Neural crest cell (in vitro differentiated cells): Measurements from ENCODE around the gene IRX2. TPM values are rescaled to one million over a fixed set of nuclear protein-coding genes. Genes with fewer than 3 reads are reported as not detected.
A peak's percentile ranks its signal among the peaks of the same experiment; 100 is the strongest.

Experiments
- DNase-seq: peaks from one replicate; pipeline ENCODE4 v3.0.0; 2021; ENCODE audit warnings: low read depth, mixed read lengths, low spot score
- H3K27ac Mint-ChIP-seq: one replicate; pipeline ENCODE4 v1.8.0; 2021; ENCODE audit warnings: mild to moderate bottlenecking, mixed read lengths; ENCODE audit not compliant: unreplicated experiment
- H3K27me3 Mint-ChIP-seq: 2 replicates; pipeline ENCODE4 v1.8.0; 2021; ENCODE audit warnings: low read depth, mild to moderate bottlenecking, mixed read lengths
- H3K36me3 Mint-ChIP-seq: 2 replicates; pipeline ENCODE4 v1.8.0; 2021; ENCODE audit warnings: low read depth, mild to moderate bottlenecking, mixed read lengths
- H3K4me1 Mint-ChIP-seq: 2 replicates; pipeline ENCODE4 v1.8.0; 2021; ENCODE audit warnings: mixed read lengths
- H3K4me3 Mint-ChIP-seq: one replicate; pipeline ENCODE4 v1.8.0; 2021; ENCODE audit warnings: mild to moderate bottlenecking, mixed read lengths
- H3K9me3 Mint-ChIP-seq: 2 replicates; pipeline ENCODE4 v1.8.0; 2021; ENCODE audit warnings: mixed read lengths
- total RNA-seq: library from RNA; stranded (reverse); gene quantifications from 2 replicates; pipeline ENCODE4 v1.2.1, GENCODE V29; 2021
- TF ChIP-seq, protein P1 (sequence below): fragments of 200-600 bp; sonication (generic); conservative IDR thresholded peaks from 2 replicates; pipeline ENCODE4 v1.5.0; 2021; ENCODE audit warnings: antibody characterized with exemption, mild to moderate bottlenecking

IRX2 gene
- total RNA-seq, 1 donor from 2014 or later, result 42.5 TPM

DNA sequence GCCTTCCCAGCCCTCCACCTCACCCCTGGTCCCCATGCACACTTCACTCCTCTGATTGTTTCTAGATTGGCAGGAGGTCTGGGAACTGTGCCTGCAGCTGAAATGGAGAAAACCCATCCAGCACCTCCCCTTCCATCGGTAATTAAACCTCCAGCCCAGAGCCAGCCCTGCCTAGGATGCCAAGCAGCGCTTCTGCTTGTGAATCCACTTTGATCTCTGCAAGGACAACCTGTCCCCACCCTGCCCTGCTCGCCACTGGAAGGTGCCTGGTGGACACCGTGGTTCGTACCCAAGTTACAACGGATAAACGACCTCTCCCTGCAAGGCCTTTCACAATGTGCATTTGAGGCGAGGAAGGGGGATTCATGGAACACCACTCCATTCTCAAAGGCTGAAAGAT is 50.6 kb downstream of the IRX2 start:
- Mint-ChIP-seq H3K4me1 (peaks cover 5% of the 10 kb centered on the region), H3K27me3 (peaks cover 6% of the 10 kb centered on the region), H3K27ac (peak overlapping the region; percentile 13), H3K36me3 (no peaks in the 10 kb centered on the region), H3K9me3 (no peaks in the 10 kb centered on the region), H3K4me3 (no peak overlapping the region)
- TF ChIP-seq, protein P1, sequence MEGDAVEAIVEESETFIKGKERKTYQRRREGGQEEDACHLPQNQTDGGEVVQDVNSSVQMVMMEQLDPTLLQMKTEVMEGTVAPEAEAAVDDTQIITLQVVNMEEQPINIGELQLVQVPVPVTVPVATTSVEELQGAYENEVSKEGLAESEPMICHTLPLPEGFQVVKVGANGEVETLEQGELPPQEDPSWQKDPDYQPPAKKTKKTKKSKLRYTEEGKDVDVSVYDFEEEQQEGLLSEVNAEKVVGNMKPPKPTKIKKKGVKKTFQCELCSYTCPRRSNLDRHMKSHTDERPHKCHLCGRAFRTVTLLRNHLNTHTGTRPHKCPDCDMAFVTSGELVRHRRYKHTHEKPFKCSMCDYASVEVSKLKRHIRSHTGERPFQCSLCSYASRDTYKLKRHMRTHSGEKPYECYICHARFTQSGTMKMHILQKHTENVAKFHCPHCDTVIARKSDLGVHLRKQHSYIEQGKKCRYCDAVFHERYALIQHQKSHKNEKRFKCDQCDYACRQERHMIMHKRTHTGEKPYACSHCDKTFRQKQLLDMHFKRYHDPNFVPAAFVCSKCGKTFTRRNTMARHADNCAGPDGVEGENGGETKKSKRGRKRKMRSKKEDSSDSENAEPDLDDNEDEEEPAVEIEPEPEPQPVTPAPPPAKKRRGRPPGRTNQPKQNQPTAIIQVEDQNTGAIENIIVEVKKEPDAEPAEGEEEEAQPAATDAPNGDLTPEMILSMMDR, result no peak
- no peak for DNase-seq

- H3K27ac Mint-ChIP-seq, result no peak overlapping the region
- H3K36me3 Mint-ChIP-seq, result no peaks in the 10 kb centered on the region
- H3K27me3 Mint-ChIP-seq, result peaks cover 3% of the 10 kb centered on the region
- TF ChIP-seq, protein P1, result no peak
- H3K4me1 Mint-ChIP-seq, result peaks cover 5% of the 10 kb centered on the region
- DNase-seq, result no peak
- no peak overlapping the region for H3K4me3 Mint-ChIP-seq
- H3K9me3 Mint-ChIP-seq, result peaks cover 2% of the 10 kb centered on the region
These were observed 51.8 kb downstream of the IRX2 start for GRCh38 chr5:2699686-2700085.

GRCh38 chr5:2699231-2699630 is 52.2 kb downstream of the IRX2 start:
- Mint-ChIP-seq H3K4me1 (peaks cover 5% of the 10 kb centered on the region), H3K4me3 (no peak overlapping the region), H3K9me3 (peaks cover 2% of the 10 kb centered on the region), H3K36me3 (no peaks in the 10 kb centered on the region), H3K27ac (no peak overlapping the region), H3K27me3 (peaks cover 3% of the 10 kb centered on the region)
- TF ChIP-seq, protein P1, result no peak
- DNase-seq, result no peak

DNA sequence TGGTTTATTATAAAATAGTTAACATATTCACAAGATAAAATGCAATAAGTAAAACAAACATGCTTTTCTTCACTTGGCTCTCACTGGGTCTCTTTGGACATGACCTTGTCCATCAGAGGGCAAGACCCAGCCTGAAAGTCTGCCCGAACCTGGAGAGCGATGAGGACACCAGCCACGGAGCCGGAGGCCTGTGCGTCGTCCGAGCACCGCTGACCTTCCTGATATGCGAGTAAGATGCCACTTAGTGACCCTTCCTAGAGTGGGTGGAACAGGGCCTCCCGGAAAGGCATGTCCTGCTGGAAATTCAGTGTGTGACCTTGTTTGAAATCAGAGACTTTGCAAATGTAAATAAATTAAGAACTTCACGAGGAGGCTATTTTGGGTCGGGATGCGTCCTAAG is 52.9 kb downstream of the IRX2 start:
- Mint-ChIP-seq H3K4me3 (no peak overlapping the region), H3K9me3 (peaks cover 7% of the 10 kb centered on the region), H3K36me3 (no peaks in the 10 kb centered on the region), H3K4me1 (peaks cover 5% of the 10 kb centered on the region), H3K27ac (no peak overlapping the region), H3K27me3 (peaks cover 3% of the 10 kb centered on the region)
- TF ChIP-seq, protein P1, result no peak
- DNase-seq, result no peak

- Mint-ChIP-seq H3K4me3 (no peak overlapping the region), H3K27ac (no peak overlapping the region), H3K36me3 (no peaks in the 10 kb centered on the region), H3K9me3 (peaks cover 7% of the 10 kb centered on the region), H3K27me3 (peaks cover 3% of the 10 kb centered on the region), H3K4me1 (peaks cover 5% of the 10 kb centered on the region)
- DNase-seq, result no peak
- TF ChIP-seq, protein P1, result no peak
These were observed 53.9 kb downstream of the IRX2 start for GRCh38 chr5:2697446-2698200.
